HT1080 (cell line): ENCODE measurements around the gene ARF4. TPM values are rescaled to one million over a fixed set of nuclear protein-coding genes. Genes with fewer than 3 reads are reported as not detected.

Experiments used
- small RNA-seq: library from RNA; depleted of rRNA; stranded (forward); fragments of <200 nt; gene quantifications from one replicate; pipeline ENCODE3, GENCODE V24; 2014
- total RNA-seq: library from RNA; depleted of rRNA; stranded (reverse); fragments of >200 nt; shearing (Covaris generic); gene quantifications from 2 replicates; pipeline ENCODE4 v1.2.3, GENCODE V29; 2014; rRNA removed

ARF4 gene
- total RNA-seq, 1 experiment from 2014 or later = 206 TPM

Small RNAs within 50 kb of the gene (small RNA-seq; reads per million reads assigned to genes)
- not detected for gene RNU6-108P
- not detected for gene RNU6-483P
- gene RNU6ATAC26P = not detected

Other genes starting within 250 kb of the ARF4 start
- gene DNAH12, start 53.0 kb downstream of the ARF4 start, total RNA-seq = 0.02 TPM in 1 of 2 replicates, not detected in the other
- gene PDE12, start 41.1 kb downstream of the ARF4 start, total RNA-seq = 24.7 and 33.5 TPM in 2 replicates
- 8.8 and 11.8 TPM in 2 replicates for gene DENND6A, start 95.7 kb upstream of the ARF4 start, total RNA-seq
- 37.9 and 48.0 TPM in 2 replicates for gene SLMAP, start 159.0 kb upstream of the ARF4 start, total RNA-seq